NCI-H1436 (cell line): ENCODE results near the gene AGPAT3.
A peak's percentile ranks its signal among the peaks of the same experiment; 100 is the strongest.

ENCODE experiments used
- DNase-seq: peaks from one replicate; lab custom pipeline; 2025; lab: John Stamatoyannopoulos, UW

AGPAT3 gene

DNA sequence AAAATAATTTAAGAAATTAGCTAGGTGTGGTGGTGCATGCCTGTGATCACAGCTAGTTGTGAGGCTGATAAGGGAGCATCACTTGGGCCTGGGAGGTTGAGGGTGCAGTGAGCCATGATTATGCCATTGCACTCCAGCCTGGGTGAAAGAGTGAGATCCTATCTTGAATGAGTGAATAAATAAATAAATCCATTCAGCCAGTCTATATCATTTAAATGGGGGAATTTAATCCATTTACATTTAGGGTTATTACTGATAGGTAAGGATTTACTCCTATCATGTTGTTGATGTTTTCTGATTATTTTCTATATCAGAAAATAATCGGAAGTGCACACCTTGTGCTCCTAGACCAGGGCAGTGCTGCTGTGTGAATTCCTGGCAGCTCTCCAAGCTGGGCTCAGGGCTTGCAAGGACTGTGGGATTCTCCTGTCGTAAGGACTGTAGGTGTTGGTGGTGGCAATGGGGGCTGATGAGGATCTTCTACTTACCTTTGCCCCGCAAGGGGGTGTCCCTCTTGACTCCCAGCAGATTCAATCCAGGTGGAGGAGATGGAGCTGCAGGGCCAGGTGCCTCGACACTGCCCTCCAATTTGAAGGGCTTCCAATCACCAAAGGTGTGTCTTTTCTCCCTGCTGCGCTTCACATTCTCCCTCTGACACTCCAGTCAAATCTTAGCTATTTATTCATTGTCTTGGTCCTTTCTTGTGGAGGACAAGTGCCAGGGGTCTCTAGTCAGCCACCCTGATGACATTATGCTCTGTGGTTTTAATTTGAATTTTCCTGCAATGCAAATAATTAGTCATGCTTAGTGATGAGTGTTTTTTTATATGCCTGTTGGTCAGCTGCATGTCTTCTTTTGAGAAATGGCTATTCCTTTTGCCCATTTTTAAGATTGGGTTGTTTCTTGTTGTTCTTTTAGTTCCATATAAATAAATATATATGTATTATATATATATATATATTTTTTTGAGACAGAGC is 133.0 kb downstream of the AGPAT3 start:
- DNase-seq, result no peak

DNA sequence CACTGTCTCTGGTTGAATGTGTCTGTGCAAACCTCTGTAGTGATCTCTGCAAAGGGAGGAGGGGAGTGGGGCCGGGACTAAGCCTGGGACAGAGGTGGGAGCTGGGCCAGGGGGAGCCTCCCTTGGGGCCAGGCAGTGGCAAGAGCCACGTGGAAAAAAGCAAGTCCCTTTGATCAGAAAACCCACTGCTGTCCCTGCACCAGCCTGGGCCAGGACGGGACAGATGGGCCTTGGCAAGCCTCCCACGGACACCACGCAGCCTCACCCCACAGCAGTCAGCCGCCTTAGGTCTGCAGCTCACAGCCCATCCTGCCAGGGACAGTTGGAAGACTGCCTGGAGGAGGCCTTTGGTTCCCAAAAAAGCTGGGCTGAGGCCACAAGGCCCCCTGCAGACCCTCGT is 135.3 kb downstream of the AGPAT3 start:
- DNase-seq, result no peak

DNA sequence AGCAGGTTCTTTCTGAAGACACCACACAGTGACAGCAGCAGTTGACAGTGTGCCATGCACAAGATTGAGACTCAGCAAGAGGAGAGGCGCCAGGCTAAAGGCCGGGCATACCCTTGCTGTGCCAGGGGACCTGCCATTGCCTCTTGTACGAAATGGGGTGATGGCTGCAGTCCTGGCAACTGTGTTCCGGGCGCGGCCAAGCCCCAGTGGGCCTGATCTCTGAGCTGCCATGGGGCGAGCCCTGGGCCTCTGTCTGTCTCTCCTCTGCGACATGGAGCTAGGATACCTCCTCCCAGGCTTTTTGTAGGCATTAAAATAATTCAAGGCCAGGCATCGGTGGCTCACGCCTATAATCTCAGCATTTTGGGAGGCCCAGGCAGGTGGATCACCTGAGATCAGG is 137.5 kb downstream of the AGPAT3 start:
- no peak for DNase-seq

DNA sequence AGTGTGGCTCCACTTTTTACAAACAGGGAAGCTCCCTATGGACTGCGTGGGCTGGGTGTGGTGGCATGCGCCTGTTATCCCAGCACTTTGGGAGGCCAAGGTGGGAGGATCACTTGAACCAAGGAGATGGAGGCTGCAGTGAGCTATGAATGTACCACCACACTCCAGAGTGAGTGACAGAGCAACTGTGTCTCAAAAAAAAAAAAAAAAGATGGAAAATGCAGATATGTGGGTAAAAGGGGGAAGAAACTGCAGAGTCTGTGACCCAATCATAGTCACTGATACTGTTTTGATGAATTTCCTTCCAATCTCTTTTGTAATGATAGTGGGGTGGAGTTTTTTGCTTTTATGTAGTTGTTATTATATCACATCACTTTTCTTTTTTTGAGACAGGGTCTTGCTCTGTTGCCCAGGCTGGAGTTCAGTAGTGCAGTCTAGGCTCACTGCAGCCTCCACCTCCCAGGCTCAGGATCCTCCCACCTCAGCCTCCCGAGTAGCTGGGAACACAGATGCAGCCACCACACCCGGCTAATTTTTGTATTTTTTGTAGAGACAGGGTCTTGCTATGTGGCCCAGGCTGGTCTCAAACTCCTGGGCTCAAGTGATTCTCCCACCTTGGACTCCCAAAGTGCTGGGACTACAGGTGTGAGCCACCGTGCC is 138.4 kb downstream of the AGPAT3 start:
- DNase-seq, result no peak

DNA sequence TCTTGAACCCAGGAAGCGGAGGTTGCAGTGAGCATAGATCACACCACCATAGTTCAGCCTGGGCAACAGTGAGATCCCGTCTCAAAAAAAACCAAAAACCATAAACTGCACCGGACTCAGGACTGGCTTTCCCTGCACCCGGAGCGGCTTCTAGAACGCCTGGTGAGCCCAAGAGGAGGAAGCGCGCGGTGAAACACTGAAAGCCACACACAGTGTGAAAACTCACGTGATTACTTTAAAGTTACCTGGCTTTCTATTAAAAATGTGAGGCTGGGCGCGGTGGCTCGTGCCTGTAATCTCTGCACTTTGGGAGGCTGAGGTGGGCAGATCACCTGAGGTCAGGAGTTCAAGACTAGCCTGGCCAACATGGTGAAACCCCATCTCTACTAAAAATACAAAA is 140.0 kb downstream of the AGPAT3 start:
- DNase-seq, result no peak

DNA sequence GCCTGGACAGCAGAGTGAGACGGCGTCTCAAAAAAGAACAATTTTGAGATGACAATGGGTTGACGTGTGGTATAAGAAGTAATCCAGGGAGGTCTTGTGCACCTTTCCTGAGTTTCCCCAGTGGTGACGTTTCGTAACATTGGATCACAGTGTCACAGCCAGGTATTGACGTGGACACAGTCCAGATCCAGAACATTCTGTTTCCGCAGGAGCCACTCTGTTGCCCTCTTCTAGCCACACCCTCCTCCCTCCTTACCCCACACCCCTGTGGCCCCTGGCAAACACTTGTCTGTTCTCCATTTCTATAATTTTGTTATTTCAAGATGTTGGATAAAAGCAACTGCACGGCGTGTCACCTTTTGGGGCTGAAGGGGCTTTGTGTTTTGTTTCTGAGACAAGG is 140.6 kb downstream of the AGPAT3 start:
- no peak for DNase-seq

DNA sequence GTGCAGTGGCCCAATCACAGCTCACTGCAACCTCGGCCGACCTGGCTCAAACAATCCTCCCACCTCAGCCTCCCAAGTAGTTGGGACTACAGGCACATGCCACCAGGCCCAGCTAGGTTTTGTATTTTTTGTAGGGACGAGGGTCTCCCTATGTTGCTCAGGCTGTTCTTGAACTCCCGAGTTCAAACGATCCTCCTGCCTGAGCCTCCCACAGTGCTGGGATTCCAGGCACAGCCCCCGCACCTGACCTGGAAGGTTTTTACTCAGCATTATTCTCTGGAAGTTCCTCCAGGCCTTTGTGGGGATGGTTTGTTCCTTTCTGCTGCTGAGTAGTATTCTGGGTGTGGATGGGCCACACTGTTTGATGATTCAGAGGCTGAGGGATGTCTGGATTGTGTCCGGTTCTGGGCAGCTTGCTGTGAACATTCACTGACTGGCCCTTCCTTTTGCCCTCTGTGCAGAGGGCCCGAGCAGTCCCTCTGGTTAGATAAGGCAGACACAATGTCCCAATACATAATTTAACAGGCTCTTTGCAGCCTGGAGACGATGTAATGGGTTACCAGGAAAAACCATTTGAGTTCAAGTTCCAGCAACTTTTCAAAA is 141.1 kb downstream of the AGPAT3 start:
- DNase-seq, result no peak

DNA sequence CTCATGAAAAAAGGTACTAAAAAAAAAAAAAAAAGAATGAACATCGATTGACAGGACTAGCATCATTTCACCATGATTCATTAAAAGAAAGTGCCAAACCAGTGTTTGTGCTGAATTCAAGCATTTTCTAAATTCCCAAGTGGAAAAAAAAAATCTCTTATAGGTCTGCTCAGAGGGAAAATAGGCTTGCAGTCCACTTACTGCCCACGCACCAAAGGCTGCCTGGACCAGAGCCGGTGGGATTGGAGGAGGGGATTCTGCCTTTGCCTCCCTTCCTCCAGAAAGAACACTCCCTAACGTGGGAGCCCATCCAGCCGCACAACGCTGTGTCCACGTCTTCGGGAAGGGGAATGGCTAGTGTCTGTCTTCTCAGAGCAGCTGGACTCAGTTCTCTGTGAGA is 141.6 kb downstream of the AGPAT3 start:
- DNase-seq, result no peak

DNA sequence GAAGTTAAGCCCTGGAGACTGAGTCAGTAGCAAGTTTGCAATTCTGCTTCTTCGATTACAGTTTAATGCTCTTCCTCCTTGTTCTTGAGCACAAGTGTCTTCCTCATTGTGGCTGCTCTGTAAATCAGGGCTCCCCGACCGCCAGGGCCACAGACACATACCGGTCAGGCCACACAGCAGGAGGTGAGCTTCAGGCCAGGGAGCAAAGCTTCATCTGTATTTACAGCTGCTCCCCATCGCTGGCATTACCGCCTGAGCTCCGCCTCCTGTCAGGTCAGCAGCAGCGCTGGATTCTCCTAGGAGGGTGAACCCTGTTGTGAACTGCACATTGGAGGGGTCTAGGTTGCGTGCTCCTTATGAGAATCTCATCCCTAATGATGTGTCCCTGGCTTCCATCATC is 145.4 kb downstream of the AGPAT3 start:
- DNase-seq, result no peak

DNA sequence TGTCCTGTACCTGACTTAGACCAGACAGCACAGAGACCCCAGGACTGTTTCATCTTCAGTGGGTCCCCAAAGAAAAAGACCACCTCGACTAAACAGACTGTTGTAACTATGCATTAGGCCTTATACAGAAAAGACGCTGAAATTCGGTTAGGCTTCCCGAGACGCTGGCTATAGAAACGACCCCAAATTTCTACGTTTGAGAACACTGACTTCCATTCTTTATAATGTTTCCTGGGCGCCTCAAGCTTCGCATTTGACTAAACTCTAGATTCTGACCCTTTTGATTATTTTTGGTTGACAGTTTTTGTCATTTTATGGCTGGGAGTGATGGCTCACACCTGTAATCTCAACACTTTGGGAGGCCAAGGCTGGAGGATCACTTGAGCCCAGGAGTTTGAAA is 146.1 kb downstream of the AGPAT3 start:
- no peak for DNase-seq

DNA sequence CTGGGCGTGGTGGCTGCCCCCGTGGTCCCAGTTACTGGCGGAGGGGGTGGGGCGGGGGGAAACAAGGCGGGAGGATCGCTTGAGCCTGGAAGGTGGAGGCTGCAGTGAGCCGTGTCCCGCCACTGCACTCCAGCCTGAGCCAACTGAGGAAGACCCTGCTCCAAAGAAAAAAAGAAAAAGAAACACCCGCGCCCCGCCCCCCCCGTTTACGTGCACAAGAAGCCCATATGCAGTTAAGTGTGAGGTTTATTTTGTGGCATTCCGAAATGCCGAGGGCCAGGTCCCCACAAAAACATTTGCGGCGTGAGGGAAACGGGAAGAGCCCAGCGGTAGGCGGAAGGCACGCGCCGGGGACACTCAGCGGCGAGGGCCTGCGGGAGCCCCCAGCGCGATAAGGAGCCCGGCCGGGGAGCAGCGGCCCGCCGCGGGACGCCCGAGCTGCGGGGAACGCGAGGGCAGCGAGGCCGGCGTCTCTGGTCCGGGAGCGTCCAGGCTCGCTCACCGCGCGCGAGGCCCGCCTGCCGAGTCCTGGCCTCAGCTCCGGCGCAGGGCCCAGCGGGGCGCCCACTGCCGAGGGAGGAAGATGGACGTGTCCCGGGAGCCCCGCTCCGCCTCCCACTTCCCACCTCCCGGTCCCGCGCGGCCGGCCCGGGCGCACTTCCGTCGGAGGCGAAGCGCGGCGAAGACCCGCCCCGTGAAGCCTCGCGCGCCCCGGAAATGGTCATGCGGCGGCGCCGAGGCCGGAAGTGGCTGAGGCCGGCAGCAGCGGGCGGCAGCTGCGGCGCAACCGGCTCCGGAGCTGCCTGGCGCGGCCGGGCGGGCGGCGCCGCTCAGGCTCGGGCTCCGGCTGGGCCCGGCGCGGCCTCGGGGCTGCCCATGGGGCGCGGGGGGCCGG is 146.8 kb downstream of the AGPAT3 start, which contains the start of gene TRAPPC10:
Gene TRAPPC10, plus strand, starts transcription at position 731 of the 895 bp plus-strand sequence. CDS start 185 bp downstream, outside the sequence.
- DNase-seq, result peak; percentile 74

DNA sequence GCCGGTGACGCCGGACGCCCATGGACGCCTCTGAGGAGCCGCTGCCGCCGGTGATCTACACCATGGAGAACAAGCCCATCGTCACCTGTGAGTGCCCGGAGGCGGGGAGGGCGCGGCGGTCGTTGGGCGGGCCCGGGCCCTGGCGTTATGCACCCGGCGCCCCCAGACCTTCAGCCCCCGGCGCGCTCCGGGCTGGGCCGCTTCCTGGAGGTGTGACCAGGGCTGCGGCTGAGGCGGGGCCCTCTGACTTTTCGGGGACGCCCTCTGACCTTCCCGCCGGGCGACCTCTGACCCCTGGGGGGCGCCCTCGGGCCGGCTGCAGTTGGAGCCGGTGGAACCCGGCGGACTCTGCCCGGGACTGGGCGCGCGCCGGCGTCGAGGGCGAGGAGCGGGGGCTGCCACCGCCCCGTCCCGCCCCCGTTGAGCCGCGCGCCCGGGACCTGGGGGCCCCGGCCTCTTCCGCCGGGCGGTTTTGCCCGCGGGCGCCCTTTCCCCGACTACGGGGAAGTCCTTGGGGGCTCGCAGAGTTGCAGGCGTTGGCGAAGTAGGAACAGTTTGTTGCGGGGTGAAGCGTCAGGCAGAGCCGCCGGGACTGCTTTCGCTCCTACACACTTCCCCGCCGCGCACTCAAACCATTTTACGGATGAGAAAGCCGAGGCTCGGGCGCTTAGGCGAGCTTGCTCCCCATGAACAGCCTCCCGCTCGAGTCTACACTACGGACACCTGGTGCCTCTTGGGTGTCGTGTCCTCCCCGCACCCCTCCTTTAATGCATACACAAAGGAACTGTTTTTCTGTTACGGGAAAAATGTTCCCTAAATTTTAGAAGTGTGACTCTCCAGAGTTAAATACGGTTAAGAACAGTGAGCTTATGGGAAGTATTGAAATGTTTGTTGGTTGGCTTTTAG is 147.7 kb downstream of the AGPAT3 start:
- peak; percentile 23 for DNase-seq

DNA sequence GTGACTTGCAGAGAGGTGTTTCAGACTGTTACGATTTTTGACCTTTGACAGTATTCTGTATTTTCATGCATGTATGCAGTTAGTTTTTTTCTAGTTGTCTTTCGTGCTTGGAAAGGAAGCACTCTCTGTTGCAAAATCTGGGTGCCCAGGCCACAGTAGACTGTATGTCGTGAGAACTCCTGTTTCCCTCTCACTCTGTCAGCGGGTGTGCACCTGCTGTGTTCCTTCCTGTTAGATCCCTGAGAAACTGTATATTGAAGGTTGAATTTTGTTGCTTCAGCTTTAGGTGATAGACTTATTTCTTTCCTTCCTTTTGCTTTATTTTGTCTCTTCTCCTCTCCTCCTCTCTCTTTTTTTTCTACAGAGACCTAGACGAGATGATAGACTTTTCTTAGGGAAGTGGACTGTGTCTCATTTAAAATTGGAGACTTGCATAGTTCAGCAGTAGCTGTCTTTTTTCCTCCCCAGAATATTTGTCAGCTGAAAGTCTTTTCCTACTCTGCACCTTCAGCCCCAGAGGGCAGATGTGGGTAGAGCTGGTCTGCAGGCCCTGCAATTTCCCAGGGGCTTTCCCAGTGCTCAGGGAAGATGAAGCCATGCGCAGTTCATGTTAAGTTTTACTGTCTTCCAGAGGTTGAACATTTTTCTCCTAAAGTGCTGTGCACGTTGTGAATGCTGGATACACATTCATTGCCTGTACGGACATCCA is 148.5 kb downstream of the AGPAT3 start:
- DNase-seq, result no peak

DNA sequence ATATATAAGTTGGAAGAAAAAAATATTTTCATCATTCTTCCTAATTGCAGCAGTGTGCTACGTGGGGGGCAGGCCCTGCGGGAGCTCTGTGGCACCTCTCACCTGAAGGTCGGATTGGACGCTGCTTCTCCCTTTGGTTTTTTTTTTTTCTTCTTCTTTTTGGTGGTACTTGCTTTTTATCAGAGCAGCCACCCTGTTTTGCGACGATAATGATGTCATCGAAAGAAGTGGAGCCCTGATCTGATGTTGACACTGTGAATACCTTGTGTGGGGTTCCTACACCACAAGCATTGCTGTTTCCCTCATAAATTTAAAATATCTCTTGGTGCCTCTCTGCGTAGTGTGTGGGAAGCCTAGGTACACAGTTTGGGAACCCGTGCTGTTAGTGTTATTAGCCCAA is 152.6 kb downstream of the AGPAT3 start:
- no peak for DNase-seq

DNA sequence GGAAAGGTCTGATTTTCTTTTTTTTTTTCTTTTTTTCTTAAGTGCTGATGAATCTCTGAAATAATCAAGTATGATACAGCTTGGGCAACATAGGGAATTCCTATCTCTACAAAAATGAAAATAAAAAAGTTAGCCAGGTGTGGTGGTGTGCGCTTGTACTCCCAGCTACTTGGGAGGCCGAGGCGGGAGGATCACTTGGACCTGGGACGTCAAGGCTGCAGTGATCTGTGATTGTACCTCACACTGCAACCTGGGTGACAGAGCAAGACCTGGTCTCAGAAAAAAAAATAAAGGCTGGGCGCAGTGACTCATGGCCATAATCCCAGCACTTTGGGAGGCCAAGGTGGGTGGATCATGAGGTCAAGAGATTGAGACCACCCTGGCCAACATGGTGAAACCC is 153.1 kb downstream of the AGPAT3 start:
- DNase-seq, result no peak

DNA sequence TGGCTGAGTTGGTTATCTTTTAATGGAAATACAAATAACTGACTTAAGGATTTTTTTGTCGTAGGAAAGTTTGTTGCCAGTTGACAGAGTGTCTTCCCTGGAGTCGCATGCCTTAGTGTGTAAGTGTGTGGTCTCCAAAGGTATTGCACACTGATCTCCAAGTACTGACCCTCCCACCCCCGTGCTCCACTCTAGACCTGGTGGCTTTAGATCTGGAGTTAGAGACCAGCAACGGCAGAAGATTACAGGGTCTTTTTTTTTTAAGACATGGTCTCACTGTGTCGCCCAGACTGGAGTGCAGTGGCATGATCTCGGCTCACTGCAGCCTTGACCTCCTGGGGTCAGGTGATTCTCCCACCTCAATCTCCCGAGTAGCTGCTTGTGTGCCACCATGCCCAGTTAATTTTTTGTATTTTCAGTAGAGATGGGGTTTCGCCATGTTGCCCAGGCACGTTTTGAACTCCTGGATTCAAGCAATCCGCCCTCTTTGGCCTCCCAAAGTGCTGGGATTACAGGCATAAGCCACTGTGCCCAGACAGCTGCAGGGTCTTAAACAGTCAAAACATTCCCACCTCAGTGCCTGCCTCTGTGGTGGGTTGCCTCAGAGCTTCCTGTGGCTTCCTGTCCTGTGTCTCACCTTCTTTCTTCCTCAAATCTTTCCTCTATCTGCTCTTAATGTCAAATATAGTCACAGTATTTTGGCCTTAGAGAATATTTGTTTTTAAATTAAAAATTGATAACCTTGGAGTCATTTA is 154.0 kb downstream of the AGPAT3 start:
- DNase-seq, result no peak

DNA sequence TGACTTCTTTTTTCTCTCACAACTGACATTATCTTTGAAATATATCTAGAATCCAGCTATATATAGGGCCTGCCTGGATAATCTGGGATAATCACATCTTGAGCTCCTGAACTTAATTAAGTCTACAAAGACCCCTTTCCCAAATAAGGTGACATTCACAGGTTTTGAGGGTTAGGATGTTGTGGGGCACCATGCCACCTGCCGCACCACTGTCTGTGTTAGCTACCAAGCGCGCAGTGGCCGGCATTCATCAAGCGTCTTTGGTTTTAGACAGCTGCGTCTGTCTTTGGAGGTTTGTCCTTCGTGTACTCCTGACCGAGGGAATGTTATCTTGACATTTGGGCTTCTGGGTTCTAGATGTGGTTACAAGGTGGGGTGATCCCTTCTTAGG is 154.5 kb downstream of the AGPAT3 start:
- no peak for DNase-seq

DNA sequence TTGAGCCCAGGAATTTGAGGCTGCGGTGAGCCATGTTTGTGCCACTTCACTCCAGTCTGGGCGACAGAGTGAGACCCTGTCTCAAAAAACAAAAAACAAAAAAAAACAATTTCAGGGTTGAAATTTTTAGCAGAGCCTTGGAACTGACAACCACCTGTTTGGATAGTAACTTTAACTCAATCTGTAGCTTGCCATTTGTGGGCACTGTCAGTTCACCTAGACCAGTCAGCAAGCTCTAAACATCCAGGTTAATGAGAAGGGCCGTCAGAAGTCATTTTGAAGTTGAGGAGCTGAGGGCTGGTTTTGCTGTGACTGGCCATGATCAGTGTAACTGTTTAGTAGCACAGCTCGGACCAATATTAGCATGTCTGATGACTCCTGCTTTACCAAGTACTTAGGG is 155.5 kb downstream of the AGPAT3 start:
- no peak for DNase-seq

DNA sequence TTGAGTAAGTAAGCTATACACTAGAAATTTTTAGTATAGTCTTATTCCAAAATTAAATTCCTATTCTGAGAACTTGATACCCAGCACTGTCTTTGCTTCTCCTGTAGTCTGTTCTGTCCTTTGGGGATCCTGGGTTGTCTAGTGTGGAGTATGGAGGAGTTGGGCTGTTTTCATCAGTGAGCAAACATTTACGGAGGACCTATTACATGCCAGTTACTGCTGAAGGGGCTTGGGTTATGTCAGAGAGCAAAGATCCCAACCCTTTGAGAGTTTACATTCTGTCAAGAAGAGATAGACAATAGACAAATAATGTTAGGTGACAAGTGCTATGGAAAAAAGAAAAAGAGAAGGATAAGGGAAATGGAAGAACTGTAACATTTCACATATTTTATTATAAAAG is 156.0 kb downstream of the AGPAT3 start:
- no peak for DNase-seq
